ENCODE results near the gene VCP.

VCP gene

DNA sequence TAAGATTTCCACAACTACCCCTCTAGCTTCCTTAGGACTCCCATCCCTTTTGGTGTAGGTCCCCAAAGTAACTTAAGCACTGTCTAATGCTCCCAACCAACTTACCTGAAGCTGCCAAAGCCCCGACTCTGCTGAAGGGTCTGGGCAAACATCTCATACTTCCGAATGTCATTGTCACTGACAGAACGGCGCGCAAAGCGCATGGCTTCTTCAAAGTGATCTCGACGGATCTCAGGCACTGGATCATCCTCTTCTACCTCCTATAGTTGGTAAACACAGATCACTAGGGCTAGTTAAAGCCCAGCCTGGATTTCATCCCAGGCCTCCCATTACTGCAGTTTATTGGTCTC is 15.2 kb downstream of the VCP start:
- no peak for DNase-seq

DNA sequence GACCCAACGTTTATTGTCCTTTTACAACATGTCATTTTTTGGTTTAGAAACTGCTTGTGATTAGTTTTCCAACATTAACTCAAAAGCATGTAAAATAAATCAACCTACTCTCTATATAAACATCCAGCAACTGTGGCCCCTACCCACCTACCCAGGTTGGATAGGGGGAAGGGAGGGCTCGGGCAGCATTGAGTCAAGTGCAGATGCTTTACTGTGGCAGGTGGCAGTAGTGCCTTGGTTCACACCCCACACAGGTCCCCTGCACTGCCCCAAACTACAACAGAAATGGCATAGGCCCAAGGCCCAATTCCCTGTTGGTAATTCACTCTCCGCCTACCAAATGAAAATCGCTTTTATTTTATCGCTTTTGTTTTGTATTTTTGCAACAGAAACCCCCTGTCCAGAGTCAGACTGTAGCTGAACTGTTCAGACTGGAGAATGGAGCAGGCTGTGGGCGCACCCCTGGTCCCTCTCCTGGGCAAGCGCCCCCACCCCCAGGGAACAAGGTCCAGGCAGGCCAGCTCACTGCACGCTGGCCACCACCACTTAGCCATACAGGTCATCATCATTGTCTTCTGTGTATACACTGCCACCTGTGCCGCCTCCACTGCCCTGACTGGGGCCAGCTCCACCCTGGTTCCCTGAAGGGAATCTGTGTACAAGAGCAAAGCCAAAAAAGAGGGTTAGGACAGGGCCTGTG is 15.7 kb downstream of the VCP start:
- no peak for DNase-seq

DNA sequence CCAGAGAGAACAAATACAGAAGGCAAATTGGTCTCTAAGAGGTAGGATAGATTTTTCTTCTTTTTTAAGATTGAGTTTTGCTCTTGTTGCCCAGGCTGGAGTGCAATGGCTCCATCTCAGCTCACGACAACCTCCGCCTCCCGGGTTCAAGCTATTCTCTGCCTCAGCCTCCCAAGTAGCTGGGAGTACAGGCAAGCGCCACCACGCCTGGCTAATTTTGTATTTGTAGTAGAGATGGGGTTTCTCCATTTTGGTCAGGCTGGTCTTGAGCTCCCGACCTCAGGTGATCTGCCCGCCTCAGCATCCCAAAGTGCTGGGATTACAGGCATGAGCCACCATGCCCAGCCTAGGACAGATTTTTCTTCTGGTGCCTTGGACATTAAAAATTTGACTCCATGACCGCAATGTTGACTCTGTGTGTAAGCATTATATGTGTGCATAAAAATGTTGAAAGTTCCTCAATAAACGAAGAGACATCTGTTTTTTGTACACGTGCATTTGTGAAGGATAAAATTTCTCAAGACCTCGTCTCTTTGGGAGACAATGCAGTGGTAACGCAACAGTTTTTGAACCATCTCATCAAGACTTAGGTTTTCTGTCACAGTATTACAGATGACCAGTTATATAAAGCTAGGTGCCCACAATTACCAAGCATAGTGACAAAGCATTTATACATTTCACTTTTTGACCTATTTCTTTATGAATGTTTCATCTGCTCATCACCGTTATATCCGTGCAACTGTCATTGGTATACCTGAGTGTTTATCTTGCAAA is 17.4 kb downstream of the VCP start:
- no peak for DNase-seq

DNA sequence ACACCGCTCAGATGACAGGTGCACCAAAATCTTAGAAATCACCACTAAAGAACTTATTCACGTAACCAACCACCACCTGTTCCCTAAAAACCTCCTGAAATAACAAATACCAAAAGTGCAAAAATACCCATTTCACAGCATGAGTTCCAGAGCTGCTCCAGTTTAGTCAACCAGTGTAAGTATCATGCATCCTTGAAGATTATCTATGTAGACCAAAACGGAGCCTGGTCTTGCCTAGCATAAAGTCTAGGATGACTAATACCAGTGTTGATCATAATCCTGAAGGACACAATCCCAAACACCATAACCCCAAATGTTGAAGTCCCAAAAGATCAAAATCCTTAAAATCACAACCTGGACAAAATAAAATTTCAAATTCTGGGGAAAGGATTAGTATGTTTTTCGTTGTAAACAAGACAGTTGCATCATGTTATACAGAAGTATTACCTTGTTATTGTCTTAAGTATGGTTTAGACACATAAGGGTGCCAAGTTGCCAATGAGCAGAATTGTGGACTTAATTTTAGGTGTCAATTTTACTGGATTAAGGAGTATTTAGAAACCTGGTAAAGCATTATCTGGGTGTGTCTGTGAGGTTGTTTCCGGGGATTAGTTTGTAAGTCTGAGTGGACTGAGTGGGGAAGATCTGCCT is 18.1 kb downstream of the VCP start:
- DNase-seq: no peak

DNA sequence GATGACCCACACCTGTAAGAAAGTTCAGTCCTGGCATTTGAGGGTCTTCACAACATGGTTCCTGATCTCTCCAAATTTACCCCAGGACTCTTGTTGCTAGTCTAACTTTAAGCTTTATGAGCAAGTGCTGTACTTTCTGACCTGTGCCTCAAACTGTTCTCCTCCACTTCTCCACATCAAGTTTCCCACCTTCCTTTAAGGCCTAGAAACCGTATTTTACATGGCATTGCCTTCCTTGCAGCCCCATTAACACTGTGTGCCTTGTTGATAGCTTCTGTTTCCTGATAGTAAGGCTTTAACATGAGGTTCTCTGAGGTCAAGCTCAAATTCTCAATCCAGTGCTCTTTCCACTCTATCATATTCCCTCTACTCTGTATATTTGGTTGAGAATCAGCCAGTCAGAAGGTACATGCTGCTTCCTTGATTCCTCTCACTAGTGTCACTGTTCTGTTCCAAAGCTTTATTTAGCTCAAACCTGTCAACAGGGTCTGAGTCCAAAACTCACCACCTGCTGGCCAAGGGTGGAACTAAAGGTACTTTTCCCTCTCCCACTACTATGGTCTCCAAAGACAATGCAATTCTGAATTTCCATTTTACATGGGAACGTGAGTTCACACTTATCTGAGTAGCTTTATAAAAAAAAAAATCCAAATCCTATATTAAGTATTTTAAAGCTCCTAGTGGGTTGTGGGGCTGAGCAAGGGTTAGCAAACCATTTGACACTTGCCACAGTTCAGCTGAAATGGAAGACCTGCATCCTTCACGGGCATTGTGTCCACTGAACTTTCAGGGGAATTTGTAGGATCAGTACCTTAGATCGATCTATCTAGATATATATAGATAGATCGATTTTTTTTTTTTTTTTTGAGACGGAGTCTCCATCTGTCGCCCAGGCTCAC is 21.1 kb downstream of the VCP start:
- peak; percentile 32 for DNase-seq

DNA sequence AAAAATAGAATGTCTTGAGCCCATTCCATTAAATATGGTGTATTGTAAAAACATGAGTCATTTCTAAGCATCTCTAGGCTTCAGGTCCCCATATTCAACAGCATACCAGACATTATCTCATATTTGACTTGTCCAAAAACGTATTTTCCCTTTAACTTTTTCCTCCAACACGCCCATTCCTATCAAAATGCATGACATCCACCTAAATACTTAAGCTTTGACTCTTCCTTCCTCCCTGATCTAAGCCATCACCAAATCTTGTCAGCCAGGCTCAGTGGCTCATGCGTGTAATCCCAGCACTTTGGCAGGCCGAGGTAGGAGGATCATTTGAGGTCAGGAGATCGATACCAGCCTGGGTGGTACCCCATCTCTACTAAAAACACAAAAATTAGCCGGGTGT is 23.9 kb downstream of the VCP start:
- DNase-seq: no peak

DNA sequence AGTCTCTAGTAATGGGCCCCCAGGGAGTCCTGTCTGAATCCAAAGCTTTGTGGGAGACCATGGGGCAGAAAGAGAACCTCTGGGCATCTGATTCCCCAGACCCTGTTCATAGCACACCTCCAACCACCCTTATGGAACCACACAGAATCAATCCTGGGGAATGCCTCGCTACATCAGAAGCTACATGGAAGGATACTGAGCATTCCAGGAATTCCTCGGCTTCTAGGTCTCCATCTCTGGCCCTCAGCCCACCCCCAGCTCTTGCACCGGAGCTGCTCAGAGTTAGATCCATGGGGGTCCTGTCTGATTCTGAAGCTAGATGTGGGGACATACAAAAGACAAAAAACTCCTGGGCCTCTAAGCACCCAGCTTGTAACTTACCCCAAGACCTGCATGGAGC is 28.4 kb downstream of the VCP start:
- DNase-seq: no peak

DNA sequence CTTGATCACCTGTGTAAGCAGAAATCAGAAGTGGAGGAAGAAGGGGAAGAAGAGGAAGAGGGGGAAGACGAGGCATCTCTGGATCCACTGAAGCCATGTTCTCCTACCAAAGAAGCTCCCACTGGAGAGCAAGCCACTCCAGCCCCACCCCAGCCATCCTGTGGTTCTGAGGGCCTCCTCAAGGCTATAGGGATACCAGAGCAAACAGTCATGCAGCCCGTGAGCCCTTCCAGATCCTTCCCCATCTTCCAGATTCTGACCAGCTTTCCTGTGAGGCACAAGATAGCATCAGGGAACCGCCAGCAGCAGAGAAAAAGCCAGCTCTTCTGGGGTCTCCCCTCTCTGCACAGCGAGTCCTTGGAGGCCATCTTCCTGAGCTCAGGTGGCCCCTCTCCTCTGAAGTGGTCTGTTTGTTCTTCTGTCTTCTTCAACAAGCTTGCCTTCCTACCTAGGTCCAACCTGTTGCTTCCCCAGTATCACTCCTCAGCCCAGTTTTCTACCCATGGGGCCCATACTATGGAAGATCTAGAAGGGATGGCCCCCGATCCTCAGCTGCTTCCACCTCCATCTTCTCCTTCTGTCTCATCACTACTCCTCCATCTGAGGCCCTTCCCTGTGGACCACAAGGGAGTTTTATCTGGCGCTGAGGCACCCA is 29.4 kb downstream of the VCP start:
- no peak for DNase-seq

DNA sequence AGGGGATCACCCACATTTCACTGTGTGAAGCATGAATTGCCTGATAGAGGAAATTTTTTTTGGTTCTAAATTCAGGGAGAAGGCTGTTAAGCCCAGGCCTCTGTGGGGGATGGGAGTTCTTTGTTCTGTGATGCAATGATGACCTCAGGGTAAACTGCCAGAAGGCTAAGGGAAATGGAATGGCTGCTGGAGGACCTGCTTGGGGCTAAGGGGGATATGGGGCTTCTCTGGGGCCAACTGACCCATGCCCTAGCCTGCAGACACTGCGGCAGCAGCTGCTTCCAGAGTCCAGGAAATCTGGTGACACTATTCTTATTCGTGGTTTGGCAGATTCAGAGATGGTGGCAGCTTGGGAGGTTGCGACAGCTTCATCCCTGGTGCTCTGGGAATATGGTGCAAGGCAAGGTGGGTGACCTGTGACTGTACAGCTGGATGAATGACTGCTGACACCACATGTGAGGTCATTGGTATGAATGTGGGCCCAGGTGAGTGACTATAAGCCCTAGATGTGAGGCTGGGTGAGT is 30.3 kb downstream of the VCP start:
- DNase-seq: peak; percentile 77

DNA sequence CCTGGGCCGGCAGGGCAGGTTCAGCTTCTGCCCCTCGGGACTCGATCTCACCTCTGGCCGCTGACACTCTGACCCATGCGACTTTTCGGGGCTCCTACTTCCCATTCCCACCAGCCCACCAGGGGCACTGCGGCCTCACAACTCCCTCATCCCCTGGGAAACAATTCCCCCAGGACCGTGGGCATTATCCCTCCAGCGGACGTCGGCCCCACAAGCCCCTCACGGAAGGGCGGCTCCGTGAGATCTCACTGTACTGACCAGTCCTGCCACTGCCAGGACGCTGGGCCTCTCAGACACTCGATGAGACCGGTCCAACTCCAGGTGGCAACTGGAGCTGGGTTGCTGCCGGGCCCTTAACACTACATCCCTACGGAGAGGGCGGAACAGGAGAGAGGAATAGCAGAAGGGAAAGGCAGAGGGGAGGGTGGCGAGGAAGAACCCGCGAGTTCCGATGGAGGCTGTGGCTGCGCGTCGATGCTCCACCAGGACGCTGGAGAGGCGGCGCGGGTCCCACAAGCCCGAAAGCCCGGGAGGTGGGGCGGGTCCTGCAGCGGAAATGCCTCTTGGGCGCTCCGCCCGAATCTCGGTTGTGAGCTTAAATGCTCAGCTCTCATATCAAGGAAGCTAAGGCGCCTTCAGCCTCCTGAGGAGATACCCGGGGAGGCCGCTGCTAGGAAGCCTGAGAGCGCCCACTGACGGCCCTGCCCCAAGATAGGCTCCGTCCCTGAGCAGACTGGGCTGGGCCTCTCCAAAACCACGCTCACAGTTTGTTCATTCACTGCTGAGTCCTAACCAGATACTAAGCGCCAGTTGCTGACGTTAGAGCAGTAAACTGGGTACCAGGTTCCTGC is 36.3 kb downstream of the VCP start:
- DNase-seq: no peak

DNA sequence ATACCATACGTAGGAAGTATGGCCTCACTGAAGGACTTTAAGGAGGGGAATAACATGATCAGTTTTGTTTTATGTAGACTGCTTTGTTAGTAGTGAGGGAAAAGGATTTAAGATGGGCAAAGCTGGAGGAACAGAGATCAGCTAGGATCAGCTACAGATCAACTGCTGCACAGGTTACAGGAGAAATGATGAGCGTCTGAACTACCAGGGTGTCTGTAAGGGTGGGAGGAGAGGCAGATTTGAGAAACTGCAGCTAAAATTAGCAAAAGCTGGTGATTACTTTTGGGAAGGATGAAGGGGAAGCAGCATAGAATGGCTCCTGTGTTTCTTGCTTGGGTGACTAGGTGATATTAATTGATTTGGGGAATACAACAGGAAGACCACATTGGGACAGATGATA is 39.3 kb downstream of the VCP start:
- no peak for DNase-seq

DNA sequence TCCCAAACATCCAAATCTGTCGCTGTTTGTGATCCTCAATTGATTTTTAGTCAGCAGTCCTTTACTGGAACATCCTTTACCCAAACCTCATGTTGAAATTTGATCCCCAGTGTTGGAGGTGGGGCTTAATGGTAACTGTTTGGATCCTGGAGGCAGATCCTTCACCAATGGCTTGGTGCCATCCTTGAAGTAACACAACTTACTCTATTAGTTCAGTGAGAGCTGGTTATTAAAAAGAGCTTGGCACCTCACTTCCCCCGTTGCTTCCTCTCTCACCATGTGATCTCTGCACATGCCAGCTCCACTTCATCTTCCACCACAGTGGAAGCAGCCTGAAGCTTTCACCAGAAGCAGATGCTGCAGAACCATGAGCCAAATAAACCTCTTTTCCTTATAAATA is 42.6 kb downstream of the VCP start:
- DNase-seq: no peak

DNA sequence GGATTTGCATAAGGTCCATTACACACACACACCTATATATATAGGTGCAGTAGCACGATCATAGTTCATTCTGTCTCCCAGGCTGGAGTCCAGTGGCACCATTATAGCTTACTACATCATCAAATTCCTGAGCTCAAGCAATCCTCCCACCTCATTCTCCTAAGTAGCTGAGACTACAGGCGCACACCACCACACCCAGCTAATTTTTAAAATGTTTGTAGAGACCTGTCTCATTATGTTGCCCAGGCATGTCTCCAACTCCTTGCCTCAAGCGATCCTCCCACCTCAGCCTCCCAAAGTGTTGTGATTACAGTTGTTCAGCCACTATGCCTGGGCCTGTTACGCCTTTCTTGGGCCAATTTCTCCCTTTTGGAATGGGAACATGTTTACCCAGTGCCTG is 43.2 kb downstream of the VCP start:
- no peak for DNase-seq

DNA sequence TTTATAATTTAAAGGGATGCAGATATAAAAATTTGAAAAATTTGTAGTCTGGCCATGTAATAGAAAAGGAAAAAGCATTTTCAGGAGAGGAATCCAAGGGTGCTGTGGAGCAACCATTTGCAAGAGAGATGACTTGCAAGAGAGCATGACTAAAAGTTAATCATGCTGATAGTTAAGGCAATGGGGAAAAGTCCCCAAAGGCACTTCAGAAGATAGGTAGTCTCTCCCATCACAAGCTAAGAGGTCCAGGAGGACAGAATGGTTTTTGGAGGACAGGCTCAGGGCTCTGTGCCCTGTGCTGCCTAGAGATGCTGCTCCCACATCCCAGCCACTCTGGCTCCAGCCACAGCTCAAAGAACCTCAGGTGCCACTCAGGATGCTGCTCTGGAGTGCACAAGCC is 44.1 kb downstream of the VCP start:
- DNase-seq: no peak

DNA sequence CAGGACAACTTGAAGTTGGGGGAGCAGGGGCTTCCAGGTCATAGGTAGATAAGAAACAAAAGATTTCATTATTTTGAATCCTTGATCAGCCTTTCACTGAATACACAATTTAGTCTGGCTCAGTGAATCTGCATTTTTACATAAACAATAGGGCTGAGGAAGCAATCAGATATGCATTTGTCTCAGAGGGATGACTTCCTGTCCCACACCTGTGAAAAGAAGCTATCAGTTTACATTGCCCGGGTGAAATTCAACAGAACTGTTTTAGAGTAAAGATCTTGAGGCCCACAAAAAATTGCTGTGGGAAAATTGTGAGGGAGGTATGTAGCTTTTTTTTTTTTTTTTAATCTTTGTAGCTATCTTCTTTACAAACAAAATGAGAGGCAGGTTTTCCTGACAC is 44.6 kb downstream of the VCP start:
- no peak for DNase-seq

DNA sequence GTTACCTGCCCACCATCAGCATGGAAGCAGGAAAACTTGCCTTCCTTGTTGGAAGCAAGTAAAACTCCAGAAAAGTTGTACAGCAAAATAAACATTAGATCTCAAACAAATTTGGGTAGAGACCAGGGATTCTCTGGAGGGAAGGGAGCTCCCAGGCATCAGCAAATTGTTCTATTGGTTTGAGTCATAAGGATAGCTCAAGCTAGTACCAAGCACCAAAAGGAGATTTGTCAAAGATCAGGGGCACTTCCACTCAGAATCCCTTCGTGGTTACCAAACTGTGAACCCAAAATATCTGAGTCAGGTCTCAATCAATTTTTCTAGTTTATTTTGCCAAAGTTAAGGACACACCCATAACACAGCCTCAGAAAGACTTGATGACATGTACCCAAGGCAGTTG is 45.1 kb downstream of the VCP start:
- no peak for DNase-seq

DNA sequence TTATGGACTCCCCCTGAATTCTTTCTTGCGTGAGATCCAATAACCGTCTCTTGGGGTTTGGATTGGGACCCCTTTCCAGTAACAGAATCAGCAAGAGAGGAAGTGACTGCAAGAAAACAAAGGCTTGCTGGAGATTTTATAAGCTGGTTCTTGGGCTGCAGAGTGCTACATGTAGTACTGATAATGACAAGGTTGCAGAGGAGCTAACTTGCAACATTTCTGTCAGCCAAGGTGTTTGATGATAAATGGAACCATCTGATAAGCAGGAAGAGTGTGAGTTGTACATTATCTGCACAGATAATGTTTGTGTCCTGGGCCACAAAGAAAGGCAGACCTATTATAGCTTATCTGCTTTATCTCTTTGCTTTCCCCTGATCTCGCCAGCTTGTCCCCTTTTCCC is 45.8 kb downstream of the VCP start:
- DNase-seq: no peak

DNA sequence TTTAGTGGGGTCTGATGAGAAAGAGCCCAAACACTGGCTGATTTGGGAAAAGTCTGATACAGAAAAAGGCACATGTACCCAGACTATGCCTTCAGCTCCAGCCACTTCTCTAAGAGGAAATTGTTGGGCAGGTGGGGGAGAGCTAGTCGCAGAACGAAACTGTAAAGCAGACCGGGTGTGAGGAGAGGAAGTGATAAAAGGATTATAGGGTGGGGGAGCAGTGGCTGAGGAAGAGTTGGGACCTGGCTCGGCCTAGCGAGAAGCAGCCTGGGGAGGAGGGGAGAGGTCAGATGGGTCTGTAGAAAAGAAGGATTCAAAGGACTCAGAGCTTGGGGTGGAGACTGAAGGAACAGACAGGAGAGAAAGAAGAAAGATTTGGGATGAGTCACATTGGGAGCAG is 49.0 kb downstream of the VCP start:
- peak; percentile 79 for DNase-seq

DNA sequence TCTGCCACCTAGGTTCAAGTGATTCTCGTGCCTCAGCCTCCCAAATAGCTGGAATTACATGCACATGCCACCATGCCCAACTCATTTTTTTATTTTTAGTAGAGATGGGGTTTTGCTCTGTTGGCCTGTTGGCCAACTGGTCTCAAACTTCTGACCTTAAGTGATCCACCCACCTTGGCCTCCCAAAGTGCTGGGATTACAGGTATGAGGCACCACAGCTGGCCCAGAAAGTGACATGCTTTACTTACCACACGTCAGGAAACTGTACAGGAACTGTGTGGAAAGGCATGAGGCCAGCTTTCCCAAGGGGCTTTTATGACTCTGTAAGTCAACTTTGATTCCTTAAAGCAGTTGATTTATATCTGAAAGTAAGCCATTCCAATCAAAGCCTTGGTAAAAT is 57.9 kb downstream of the VCP start:
- no peak for DNase-seq

DNA sequence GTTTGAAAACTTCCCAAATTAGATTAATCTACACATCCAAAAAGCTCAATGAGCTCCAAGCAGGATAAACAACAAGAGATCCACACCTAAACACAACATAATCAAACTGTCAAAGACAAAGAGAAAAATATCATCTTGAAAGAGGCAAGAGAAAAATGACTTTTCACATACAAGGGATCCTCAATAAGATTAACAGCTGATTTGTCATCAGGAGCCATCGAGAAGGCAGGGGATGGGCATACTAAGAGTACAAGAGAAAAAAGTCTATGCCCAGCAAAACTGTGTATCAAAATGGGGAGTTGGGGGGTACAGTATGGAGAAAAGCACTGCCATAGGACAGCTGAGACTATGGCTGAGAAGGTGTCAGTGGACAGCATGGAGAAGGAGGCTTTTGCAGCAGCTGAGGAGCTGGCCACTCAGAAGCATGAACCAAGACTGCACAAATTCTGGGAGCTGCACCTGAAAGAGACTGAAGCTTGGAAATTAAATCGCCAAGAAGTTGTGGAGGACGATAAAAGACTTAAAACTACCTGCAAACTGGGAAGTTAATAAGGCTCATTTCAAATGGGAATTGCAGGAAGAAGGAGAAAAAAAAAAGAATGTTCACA is 62.0 kb downstream of the VCP start:
- DNase-seq: no peak
